Endometrium (tissue), 2 donors: Measurements from ENCODE around the gene PRKAG2.
"Not testable (repeated sequence)": the region's sequence is repeated elsewhere in the genome, so short reads cannot be mapped to it uniquely, and the experiment has no call there.

Source experiments
- FAIRE-seq: peaks from 2 replicates; lab custom pipeline; 2012; peaks lifted over from hg19 to GRCh38; lab: Jason Lieb, UNC
- donor health status: control.
- donor health status: control.

Gene PRKAG2

GRCh38 chr7:151801291-151801690 lies 75.6 kb downstream of the PRKAG2 start:
- FAIRE-seq: no peak

- no peak for FAIRE-seq
These were observed 76.1 kb downstream of the PRKAG2 start for GRCh38 chr7:151800861-151801260.

GRCh38 chr7:151800391-151800790 lies 76.5 kb downstream of the PRKAG2 start:
- no peak for FAIRE-seq

GRCh38 chr7:151799506-151799905 lies 77.4 kb downstream of the PRKAG2 start:
- FAIRE-seq: no peak

GRCh38 chr7:151798851-151799448 lies 78.0 kb downstream of the PRKAG2 start:
- no peak for FAIRE-seq

- FAIRE-seq: not testable (repeated sequence)
These were observed 79.1 kb downstream of the PRKAG2 start for GRCh38 chr7:151797667-151798307.

GRCh38 chr7:151796871-151797537 lies 79.9 kb downstream of the PRKAG2 start:
- no peak for FAIRE-seq

- FAIRE-seq: no peak
These were observed 80.6 kb downstream of the PRKAG2 start for GRCh38 chr7:151796091-151796870.

- FAIRE-seq: no peak
These were observed 81.6 kb downstream of the PRKAG2 start for GRCh38 chr7:151795168-151795811.

- no peak for FAIRE-seq
These were observed 82.3 kb downstream of the PRKAG2 start for GRCh38 chr7:151794508-151795167.

- no peak for FAIRE-seq
These were observed 82.9 kb downstream of the PRKAG2 start for GRCh38 chr7:151793991-151794507.

- FAIRE-seq: no peak
These were observed 83.4 kb downstream of the PRKAG2 start for GRCh38 chr7:151793531-151793951.

GRCh38 chr7:151792636-151793035 lies 84.3 kb downstream of the PRKAG2 start:
- no peak for FAIRE-seq

- FAIRE-seq: no peak
These were observed 84.8 kb downstream of the PRKAG2 start for GRCh38 chr7:151792086-151792485.

- FAIRE-seq: no peak
These were observed 85.9 kb downstream of the PRKAG2 start for GRCh38 chr7:151790830-151791620.

GRCh38 chr7:151790095-151790829 lies 86.7 kb downstream of the PRKAG2 start:
- FAIRE-seq: no peak

GRCh38 chr7:151789380-151789947 lies 87.5 kb downstream of the PRKAG2 start:
- no peak for FAIRE-seq

GRCh38 chr7:151787348-151787747 lies 89.6 kb downstream of the PRKAG2 start:
- FAIRE-seq: no peak

- no peak for FAIRE-seq
These were observed 90.0 kb downstream of the PRKAG2 start for GRCh38 chr7:151786936-151787335.
